ENCODE results near the gene KCTD16.

Gene KCTD16

GRCh38 chr5:144203750-144204596, 33.3 kb downstream of the KCTD16 start:
- ATAC-seq = peak; percentile 87
- TF ChIP-seq BACH2 (CRISPR knock-in tag; IDR thresholded peaks at IDR 0.05; ENCODE audit: borderline replicate concordance) = no peak
- no peak for TF ChIP-seq CREB5 (CRISPR knock-in tag; IDR thresholded peaks at IDR 0.05; ENCODE audit: low read depth)
- TF ChIP-seq ISL1 (CRISPR knock-in tag; IDR thresholded peaks at IDR 0.05) = no peak
- TF ChIP-seq GLIS3 (CRISPR knock-in tag; IDR thresholded peaks at IDR 0.05) = no peak
- TF ChIP-seq RARB (CRISPR knock-in tag; IDR thresholded peaks at IDR 0.05) = no peak
- no peak for TF ChIP-seq ZNF8 (CRISPR knock-in tag; IDR thresholded peaks at IDR 0.05)

GRCh38 chr5:144205141-144205551, 34.5 kb downstream of the KCTD16 start:
- no peak for TF ChIP-seq ZNF565 (CRISPR knock-in tag; conservative IDR thresholded peaks at IDR 0.05; ENCODE audit: low read depth)
- no peak for TF ChIP-seq TSHZ2 (CRISPR knock-in tag; IDR thresholded peaks at IDR 0.05)
- TF ChIP-seq POU6F1 (CRISPR knock-in tag; IDR thresholded peaks at IDR 0.05; ENCODE audit: borderline replicate concordance, low read depth) = no peak
- TF ChIP-seq ESRRG (CRISPR knock-in tag; IDR thresholded peaks at IDR 0.05) = no peak
- no peak for TF ChIP-seq OSR1 (CRISPR knock-in tag; IDR thresholded peaks at IDR 0.05)
- TF ChIP-seq BACH2 (CRISPR knock-in tag; IDR thresholded peaks at IDR 0.05; ENCODE audit: borderline replicate concordance) = no peak
- TF ChIP-seq ZC3H10 (CRISPR knock-in tag; IDR thresholded peaks at IDR 0.05) = no peak
- no peak for TF ChIP-seq TCF4 (CRISPR knock-in tag; IDR thresholded peaks at IDR 0.05; ENCODE audit: borderline replicate concordance)
- no peak for TF ChIP-seq ARNTL (CRISPR knock-in tag; IDR thresholded peaks at IDR 0.05; ENCODE audit: borderline replicate concordance, low read depth)
- TF ChIP-seq PATZ1 (CRISPR knock-in tag; IDR thresholded peaks at IDR 0.05; ENCODE audit: borderline replicate concordance) = no peak
- no peak for TF ChIP-seq ZFP30 (CRISPR knock-in tag; IDR thresholded peaks at IDR 0.05)
- no peak for TF ChIP-seq ZFP3 (CRISPR knock-in tag; IDR thresholded peaks at IDR 0.05)
- no peak for TF ChIP-seq ISL1 (CRISPR knock-in tag; IDR thresholded peaks at IDR 0.05)
- no peak for TF ChIP-seq SNAI2 (CRISPR knock-in tag; IDR thresholded peaks at IDR 0.05)
- no peak for TF ChIP-seq ZNF70 (CRISPR knock-in tag; IDR thresholded peaks at IDR 0.05)
- peak; percentile 82 for ATAC-seq

GRCh38 chr5:144206141-144206540, 35.5 kb downstream of the KCTD16 start:
- ATAC-seq = no peak
- TF ChIP-seq PPARA (CRISPR knock-in tag; IDR thresholded peaks at IDR 0.05; ENCODE audit: borderline replicate concordance) = no peak
- TF ChIP-seq CSDC2 (CRISPR knock-in tag; IDR thresholded peaks at IDR 0.05) = no peak
- TF ChIP-seq RARB (CRISPR knock-in tag; IDR thresholded peaks at IDR 0.05) = no peak
- TF ChIP-seq OSR1 (CRISPR knock-in tag; IDR thresholded peaks at IDR 0.05) = no peak
- no peak for TF ChIP-seq ZC3H10 (CRISPR knock-in tag; IDR thresholded peaks at IDR 0.05)
- TF ChIP-seq TSHZ2 (CRISPR knock-in tag; IDR thresholded peaks at IDR 0.05) = no peak
- TF ChIP-seq ZNF8 (CRISPR knock-in tag; IDR thresholded peaks at IDR 0.05) = no peak
- no peak for TF ChIP-seq CREB5 (CRISPR knock-in tag; IDR thresholded peaks at IDR 0.05; ENCODE audit: low read depth)
- no peak for TF ChIP-seq TOX (CRISPR knock-in tag; IDR thresholded peaks at IDR 0.05; ENCODE audit: borderline replicate concordance)
- TF ChIP-seq TCF4 (CRISPR knock-in tag; IDR thresholded peaks at IDR 0.05; ENCODE audit: borderline replicate concordance) = no peak
- no peak for TF ChIP-seq ARNTL (CRISPR knock-in tag; IDR thresholded peaks at IDR 0.05; ENCODE audit: borderline replicate concordance, low read depth)
- TF ChIP-seq CSRNP3 (CRISPR knock-in tag; IDR thresholded peaks at IDR 0.05) = no peak
- TF ChIP-seq ZFP30 (CRISPR knock-in tag; IDR thresholded peaks at IDR 0.05) = no peak
